BJ (cell line): ENCODE results near the gene C5orf58. TPM values are rescaled to one million over a fixed set of nuclear protein-coding genes. Genes with fewer than 3 reads are reported as not detected.

Source experiments
- CTCF ChIA-PET: fragments of 350-600 bp; formaldehyde crosslinking; extraction: SDS; loops from one replicate; lab custom pipeline; 2021; ENCODE audit warnings: antibody characterized with exemption, inconsistent platforms; lab: Yijun Ruan, JAX
- POLR2A ChIA-PET: fragments of 300-600 bp; sonication (Branson Sonifier 250); formaldehyde crosslinking; extraction: SDS; loops from one replicate; lab custom pipeline; 2021; ENCODE audit warnings: antibody characterized with exemption; lab: Charles Lee
- DNase-seq: peaks from one replicate; pipeline ENCODE4 v3.0.0-alpha.2; 2011; ENCODE audit warnings: low read depth
- H3K27me3 ChIP-seq: 2 replicates; pipeline ENCODE4 v1.6.0; 2011; ENCODE audit warnings: low read length; ENCODE audit not compliant: control insufficient read depth, insufficient read depth
- H3K36me3 ChIP-seq: 2 replicates; pipeline ENCODE4 v1.5.1; 2011; ENCODE audit warnings: low read length; ENCODE audit not compliant: control insufficient read depth, insufficient read depth
- H3K4me3 ChIP-seq: 2 replicates; pipeline ENCODE4 v1.5.1; 2011; ENCODE audit warnings: low read depth, mild to moderate bottlenecking, control low read depth, low read length
- CTCF ChIP-seq: IDR thresholded peaks from 2 replicates; pipeline ENCODE4 v1.5.1; 2011; ENCODE audit warnings: low read depth, mild to moderate bottlenecking, control low read depth, inconsistent platforms, low read length, moderate library complexity; ENCODE audit not compliant: insufficient read depth
- polyA plus RNA-seq: library from polyadenylated mRNA; depleted of rRNA; stranded (reverse); fragments of >200 nt; gene quantifications from 2 replicates; pipeline ENCODE4 v1.2.3, GENCODE V29; 2011

Gene C5orf58
- polyA plus RNA-seq, 1 experiment: not detected

GRCh38 chr5:170288151-170288550 lies 55.4 kb downstream of the C5orf58 start:
- no peaks in the 10 kb centered on the region for H3K36me3 ChIP-seq
- TF ChIP-seq CTCF: no peak
- no peak for DNase-seq
- ChIA-PET POLR2A (no interaction called here), CTCF (interaction anchor here (0.7 kb wide), 1 partner anchor 10 kb away, joined by 3 read pairs; no protein-coding TSS in a partner anchor)
- no peak overlapping the region for H3K4me3 ChIP-seq
- H3K27me3 ChIP-seq: no peaks in the 10 kb centered on the region

GRCh38 chr5:170288551-170288950 lies 55.8 kb downstream of the C5orf58 start:
- no peak for TF ChIP-seq CTCF
- ChIA-PET CTCF (no interaction called here), POLR2A (no interaction called here)
- no peak for DNase-seq
- H3K36me3 ChIP-seq: no peaks in the 10 kb centered on the region
- H3K4me3 ChIP-seq: no peak overlapping the region
- H3K27me3 ChIP-seq: no peaks in the 10 kb centered on the region

GRCh38 chr5:170289121-170289520 lies 56.3 kb downstream of the C5orf58 start:
- Histone ChIP-seq H3K36me3 (no peaks in the 10 kb centered on the region), H3K4me3 (no peak overlapping the region), H3K27me3 (no peaks in the 10 kb centered on the region)
- ChIA-PET POLR2A (no interaction called here), CTCF (no interaction called here)
- no peak for DNase-seq
- no peak for TF ChIP-seq CTCF

- no peak overlapping the region for H3K4me3 ChIP-seq
- no peaks in the 10 kb centered on the region for H3K36me3 ChIP-seq
- POLR2A ChIA-PET: no interaction called here
- TF ChIP-seq CTCF: no peak
- DNase-seq: no peak
- H3K27me3 ChIP-seq: no peaks in the 10 kb centered on the region
- CTCF ChIA-PET: no interaction called here
Measured at GRCh38 chr5:170289764-170290163, 57.0 kb downstream of the C5orf58 start.

GRCh38 chr5:170290498-170290897 lies 57.7 kb downstream of the C5orf58 start:
- H3K27me3 ChIP-seq: no peaks in the 10 kb centered on the region
- POLR2A ChIA-PET: no interaction called here
- no peak for DNase-seq
- no peaks in the 10 kb centered on the region for H3K36me3 ChIP-seq
- TF ChIP-seq CTCF: no peak
- CTCF ChIA-PET: no interaction called here
- no peak overlapping the region for H3K4me3 ChIP-seq
